ENCODE data around the gene FOXN1. TPM values are rescaled to one million over a fixed set of nuclear protein-coding genes. Genes with fewer than 3 reads are reported as not detected.

Gene FOXN1
- total and polyA plus RNA-seq, 2 of the 4 experiments (the other 2 are of a cell fraction): not detected

DNA sequence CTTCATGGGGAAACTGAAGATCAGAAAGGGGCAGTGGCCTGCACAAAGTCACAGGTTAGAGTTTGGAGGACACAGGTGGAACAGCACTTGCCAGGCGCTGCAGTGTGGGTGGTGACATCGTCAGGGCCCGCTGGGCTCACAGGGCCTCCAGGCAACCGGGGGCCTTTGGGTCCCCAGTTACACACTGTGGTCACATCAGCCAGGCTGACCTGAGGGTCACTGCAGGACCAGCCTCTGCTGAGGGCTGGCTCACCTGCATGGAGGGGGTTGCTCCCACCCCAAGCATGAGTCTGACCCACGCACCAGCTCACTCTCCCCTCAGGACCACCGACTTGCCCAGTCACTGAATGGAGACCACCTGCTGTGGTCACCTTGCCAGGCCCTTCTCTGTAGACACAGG lies 17.0 kb downstream of the FOXN1 start:
- Histone ChIP-seq H2AK5ac (ENCODE audit: low read depth, low read length) (no peak overlapping the region), H2AK9ac (replicated peaks; ENCODE audit: low read depth, low read length, poor library complexity) (no peak overlapping the region), H3K4me1 (ENCODE audit: control insufficient read depth, insufficient read depth, low read length) (peaks cover 13% of the 10 kb centered on the region), H3K4me3 (ENCODE audit: insufficient read depth, low read depth, low read length) (no peak overlapping the region), H3K23ac (ENCODE audit: low read depth, low read length) (no peak overlapping the region), H3K9me3 (ENCODE audit: control insufficient read depth, insufficient read depth, low read length) (no peaks in the 10 kb centered on the region), H2AFZ (replicated peaks; ENCODE audit: low read length, poor library complexity) (no peak overlapping the region), H4K20me1 (ENCODE audit: insufficient read depth, low read length) (no peaks in the 10 kb centered on the region; the same call in 1 of the 2 replicates), H3K79me1 (ENCODE audit: low read depth in 1 of 2, low read length in 2 of 2) (no peaks in the 10 kb centered on the region), H3K4me2 (ENCODE audit: low read depth, low read length) (no peak overlapping the region), H2BK120ac (ENCODE audit: low read depth, low read length) (no peak overlapping the region), H2BK20ac (ENCODE audit: low read depth, low read length) (no peak overlapping the region), H4K8ac (ENCODE audit: low read depth in 2 of 2, low read length in 2 of 2) (no peak overlapping the region), H3K9me1 (ENCODE audit: insufficient read depth, low read length) (peaks cover under 1% of the 10 kb centered on the region), H3K27me3 (ENCODE audit: control insufficient read depth, insufficient read depth, low read length) (peaks cover 32% of the 10 kb centered on the region), H3K56ac (ENCODE audit: extremely low read depth, insufficient read depth, low read length) (no peak overlapping the region), H2BK15ac (ENCODE audit: low read depth, low read length) (no peak overlapping the region), H3K27ac (ENCODE audit: insufficient read depth, low read length) (no peak overlapping the region), H4K91ac (ENCODE audit: insufficient read depth, low read depth, low read length) (no peak overlapping the region), H4K5ac (ENCODE audit: low read depth, low read length) (no peak overlapping the region), H3K9ac (ENCODE audit: low read depth, low read length) (no peak overlapping the region), H3K14ac (replicated peaks; ENCODE audit: low read depth, low read length) (no peak overlapping the region), H3K36me3 (ENCODE audit: control insufficient read depth, insufficient read depth, low read length) (no peaks in the 10 kb centered on the region), H2BK5ac (ENCODE audit: low read depth, low read length, poor library complexity, severe bottlenecking) (no peak overlapping the region), H3K18ac (ENCODE audit: low read depth, low read length) (no peak overlapping the region), H3K4ac (ENCODE audit: low read depth, low read length) (no peak overlapping the region)
- ATAC-seq (ENCODE audit: low read depth) (no peak), DNase-seq (no peak)
- ChIA-PET CTCF (no interaction called here), POLR2A (ENCODE audit: unreplicated experiment) (no interaction called here)
- dilution Hi-C loops (cut with HindIII; ENCODE audit: low sequenced_read_pairs, unreplicated experiment) (no loop called here), intact Hi-C loops (cut with micrococcal nuclease) (no loop called here), in situ Hi-C loops (cut with MboI; ENCODE audit: low sequenced_read_pairs) (no loop called here)
- WGBS, 2 experiments (ENCODE audit: extremely low coverage in 2 of 2, insufficient read length in 1 of 2): 55% methylated on average over 2 of the region's 6 CpGs; no CpG with 5 or more reads in 1 of the 2 experiments
- TF ChIP-seq RCOR1 (IDR thresholded peaks at IDR 0.05; ENCODE audit: insufficient replicate concordance, low read length): no peak
- TF ChIP-seq MAZ (IDR thresholded peaks at IDR 0.05; ENCODE audit: borderline replicate concordance, low read depth, low read length): no peak
- TF ChIP-seq FOS (IDR thresholded peaks at IDR 0.05; ENCODE audit: low read depth, low read length): no peak
- TF ChIP-seq BHLHE40 (IDR thresholded peaks at IDR 0.05; ENCODE audit: low read depth, low read length): no peak
- no peak for TF ChIP-seq POLR2A (IDR thresholded peaks at IDR 0.05; ENCODE audit: low read depth, low read length)
- TF ChIP-seq NFE2L2 (IDR thresholded peaks at IDR 0.05; ENCODE audit: low read depth, low read length): no peak
- TF ChIP-seq CEBPB (IDR thresholded peaks at IDR 0.05; ENCODE audit: low read depth, low read length): no peak
- no peak for TF ChIP-seq CHD1 (IDR thresholded peaks at IDR 0.05; ENCODE audit: low read depth, low read length)
- TF ChIP-seq, protein P1, sequence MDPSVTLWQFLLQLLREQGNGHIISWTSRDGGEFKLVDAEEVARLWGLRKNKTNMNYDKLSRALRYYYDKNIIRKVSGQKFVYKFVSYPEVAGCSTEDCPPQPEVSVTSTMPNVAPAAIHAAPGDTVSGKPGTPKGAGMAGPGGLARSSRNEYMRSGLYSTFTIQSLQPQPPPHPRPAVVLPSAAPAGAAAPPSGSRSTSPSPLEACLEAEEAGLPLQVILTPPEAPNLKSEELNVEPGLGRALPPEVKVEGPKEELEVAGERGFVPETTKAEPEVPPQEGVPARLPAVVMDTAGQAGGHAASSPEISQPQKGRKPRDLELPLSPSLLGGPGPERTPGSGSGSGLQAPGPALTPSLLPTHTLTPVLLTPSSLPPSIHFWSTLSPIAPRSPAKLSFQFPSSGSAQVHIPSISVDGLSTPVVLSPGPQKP (IDR thresholded peaks at IDR 0.05; ENCODE audit: borderline replicate concordance, low read depth, low read length): no peak
- no peak for TF ChIP-seq RAD21 (IDR thresholded peaks at IDR 0.05; ENCODE audit: low read length)
- no peak for TF ChIP-seq MXI1 (IDR thresholded peaks at IDR 0.05; ENCODE audit: borderline replicate concordance, low read depth, low read length)
- BruUV-seq (replicated peaks): no TSS peak
